Endothelial cell (in vitro differentiated cells): Measurements from ENCODE around the gene TMC1. TPM values are rescaled to one million over a fixed set of nuclear protein-coding genes. Genes with fewer than 3 reads are reported as not detected.
"Not testable (repeated sequence)": the region's sequence is repeated elsewhere in the genome, so short reads cannot be mapped to it uniquely, and the experiment has no call there.

Experiments used
- DNase-seq: peaks from one replicate; pipeline ENCODE4 v3.0.0; 2021; ENCODE audit warnings: low spot score
- H3K27ac Mint-ChIP-seq: one replicate; pipeline ENCODE4 v1.8.0; 2021; ENCODE audit warnings: mixed read lengths, inconsistent platforms; ENCODE audit not compliant: unreplicated experiment
- H3K27me3 Mint-ChIP-seq: one replicate; pipeline ENCODE4 v1.8.0; 2021; ENCODE audit warnings: mild to moderate bottlenecking, moderate library complexity, mixed read lengths, inconsistent platforms; ENCODE audit not compliant: unreplicated experiment
- H3K36me3 Mint-ChIP-seq: one replicate; pipeline ENCODE4 v1.8.0; 2021; ENCODE audit warnings: mild to moderate bottlenecking, low read depth, mixed read lengths, inconsistent platforms; ENCODE audit not compliant: unreplicated experiment
- H3K4me1 Mint-ChIP-seq: one replicate; pipeline ENCODE4 v1.8.0; 2021; ENCODE audit warnings: mild to moderate bottlenecking, mixed read lengths, inconsistent platforms; ENCODE audit not compliant: unreplicated experiment
- H3K4me3 Mint-ChIP-seq: one replicate; pipeline ENCODE4 v1.8.0; 2021; ENCODE audit warnings: mild to moderate bottlenecking, mixed read lengths, inconsistent platforms; ENCODE audit not compliant: unreplicated experiment
- H3K9me3 Mint-ChIP-seq: one replicate; pipeline ENCODE4 v1.8.0; 2021; ENCODE audit warnings: mixed read lengths, inconsistent platforms; ENCODE audit not compliant: unreplicated experiment
- total RNA-seq: library from RNA; stranded (reverse); fragmentation: NEBNext Ultra II Directional; extraction: Animal tissue kit (Norgen Biotek cat#: 25700); gene quantifications from one replicate; pipeline ENCODE4 v1.2.1, GENCODE V29; 2021; ENCODE audit not compliant: unreplicated experiment
- TF ChIP-seq, protein P1 (sequence below): fragments of 200-600 bp; sonication (generic); IDR thresholded peaks from one replicate; pipeline ENCODE4 v1.5.0; 2021; ENCODE audit warnings: antibody characterized with exemption; ENCODE audit not compliant: unreplicated experiment

The TMC1 gene
- total RNA-seq, 1 donor from 2014 or later, result not detected

DNA sequence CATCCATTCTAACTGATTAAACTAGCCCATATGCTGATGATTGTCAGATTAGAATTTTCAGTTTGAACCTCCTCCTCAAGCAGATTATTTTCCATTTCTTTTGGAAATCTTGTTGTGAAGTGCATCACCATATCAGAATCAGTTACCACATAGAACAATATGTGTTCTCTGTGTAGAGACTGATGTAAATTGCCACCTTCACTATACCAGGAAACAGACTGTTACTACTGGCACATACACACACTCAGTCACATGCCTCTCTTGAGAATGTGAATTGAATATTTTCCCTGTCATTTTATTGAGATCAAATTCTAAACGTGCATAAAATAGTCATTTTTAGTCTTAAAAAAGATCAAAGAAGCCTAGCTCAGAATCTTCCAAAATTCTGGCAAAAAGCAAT is 270.0 kb downstream of the TMC1 start:
- no peak for DNase-seq
- TF ChIP-seq, protein P1, sequence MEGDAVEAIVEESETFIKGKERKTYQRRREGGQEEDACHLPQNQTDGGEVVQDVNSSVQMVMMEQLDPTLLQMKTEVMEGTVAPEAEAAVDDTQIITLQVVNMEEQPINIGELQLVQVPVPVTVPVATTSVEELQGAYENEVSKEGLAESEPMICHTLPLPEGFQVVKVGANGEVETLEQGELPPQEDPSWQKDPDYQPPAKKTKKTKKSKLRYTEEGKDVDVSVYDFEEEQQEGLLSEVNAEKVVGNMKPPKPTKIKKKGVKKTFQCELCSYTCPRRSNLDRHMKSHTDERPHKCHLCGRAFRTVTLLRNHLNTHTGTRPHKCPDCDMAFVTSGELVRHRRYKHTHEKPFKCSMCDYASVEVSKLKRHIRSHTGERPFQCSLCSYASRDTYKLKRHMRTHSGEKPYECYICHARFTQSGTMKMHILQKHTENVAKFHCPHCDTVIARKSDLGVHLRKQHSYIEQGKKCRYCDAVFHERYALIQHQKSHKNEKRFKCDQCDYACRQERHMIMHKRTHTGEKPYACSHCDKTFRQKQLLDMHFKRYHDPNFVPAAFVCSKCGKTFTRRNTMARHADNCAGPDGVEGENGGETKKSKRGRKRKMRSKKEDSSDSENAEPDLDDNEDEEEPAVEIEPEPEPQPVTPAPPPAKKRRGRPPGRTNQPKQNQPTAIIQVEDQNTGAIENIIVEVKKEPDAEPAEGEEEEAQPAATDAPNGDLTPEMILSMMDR, result no peak
- Mint-ChIP-seq H3K27ac (no peak overlapping the region), H3K4me3 (no peak overlapping the region), H3K9me3 (no peaks in the 10 kb centered on the region), H3K4me1 (no peaks in the 10 kb centered on the region), H3K27me3 (peaks cover 2% of the 10 kb centered on the region), H3K36me3 (no peaks in the 10 kb centered on the region)

DNA sequence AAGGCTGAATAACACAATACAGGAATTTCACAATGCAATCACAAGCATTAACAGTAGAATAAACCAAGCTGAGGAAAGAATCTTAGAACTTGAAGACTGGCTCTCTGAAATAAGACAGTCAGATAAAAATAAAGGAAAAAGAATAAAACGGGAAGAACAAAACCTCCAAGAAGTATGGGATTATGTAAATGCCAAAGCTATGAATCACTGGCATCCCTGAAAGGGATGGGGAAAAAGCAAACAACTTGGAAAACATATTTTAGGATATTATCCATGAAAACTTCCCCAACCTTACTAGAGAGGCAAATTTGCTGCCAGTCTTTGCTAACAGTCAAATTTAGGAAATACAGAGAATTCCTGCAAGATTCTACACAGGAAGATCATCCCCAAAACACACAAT is 273.5 kb downstream of the TMC1 start:
- no peak for DNase-seq
- no peaks in the 10 kb centered on the region for H3K4me1 Mint-ChIP-seq
- TF ChIP-seq, protein P1, result no peak
- no peaks in the 10 kb centered on the region for H3K9me3 Mint-ChIP-seq
- H3K4me3 Mint-ChIP-seq, result no peak overlapping the region
- H3K27ac Mint-ChIP-seq, result no peak overlapping the region
- H3K36me3 Mint-ChIP-seq, result no peaks in the 10 kb centered on the region
- peaks cover 2% of the 10 kb centered on the region for H3K27me3 Mint-ChIP-seq

DNA sequence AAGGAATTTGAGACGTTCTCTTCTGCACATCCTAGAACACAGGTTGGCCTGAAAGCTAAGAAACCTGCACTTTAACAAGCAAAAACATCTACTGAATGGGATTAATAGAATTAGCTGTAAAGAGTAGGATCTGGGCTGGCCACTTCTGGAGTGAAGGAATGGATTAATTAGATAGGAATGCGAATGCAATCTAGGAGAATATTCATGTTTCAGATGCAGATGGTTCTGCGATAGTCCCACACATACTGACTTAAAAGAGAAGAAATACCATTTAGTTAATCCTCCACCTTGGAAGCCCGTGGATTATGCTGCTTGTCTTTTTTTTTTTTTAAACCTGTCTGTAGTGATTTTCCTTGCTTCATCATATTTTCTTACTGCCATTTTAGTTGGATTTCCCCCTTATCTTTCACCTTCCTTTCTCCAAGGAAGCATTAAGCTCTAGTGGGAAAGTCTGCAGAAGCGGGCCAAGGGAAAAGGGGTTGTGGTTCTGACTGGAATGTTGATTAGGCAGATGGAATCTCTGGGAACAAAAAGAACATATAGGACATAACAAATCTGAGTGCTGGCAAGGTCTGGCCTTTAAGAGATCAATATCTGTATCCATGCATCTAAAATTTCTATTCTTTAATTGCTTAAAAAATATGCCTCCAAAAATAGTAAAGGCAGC is 279.1 kb downstream of the TMC1 start:
- no peaks in the 10 kb centered on the region for H3K9me3 Mint-ChIP-seq
- no peaks in the 10 kb centered on the region for H3K36me3 Mint-ChIP-seq
- no peak for DNase-seq
- peaks cover under 1% of the 10 kb centered on the region for H3K27me3 Mint-ChIP-seq
- H3K4me3 Mint-ChIP-seq, result no peak overlapping the region
- no peaks in the 10 kb centered on the region for H3K4me1 Mint-ChIP-seq
- no peak overlapping the region for H3K27ac Mint-ChIP-seq
- TF ChIP-seq, protein P1, result no peak

DNA sequence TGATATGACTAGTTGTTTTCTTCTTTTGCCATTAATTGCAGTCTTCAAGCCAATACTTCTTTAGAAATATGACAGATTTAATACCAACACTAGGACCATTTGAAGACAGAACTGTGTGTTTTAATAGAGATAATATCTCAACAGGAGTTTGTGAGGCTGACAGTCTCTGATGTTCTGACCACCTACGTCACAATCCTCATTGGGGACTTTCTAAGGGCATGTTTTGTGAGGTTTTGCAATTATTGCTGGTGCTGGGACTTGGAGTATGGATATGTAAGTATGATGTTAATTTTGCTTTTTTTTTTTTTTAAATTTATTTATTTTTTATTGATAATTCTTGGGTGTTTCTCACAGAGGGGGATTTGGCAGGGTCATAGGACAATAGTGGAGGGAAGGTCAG is 283.8 kb downstream of the TMC1 start:
- H3K27ac Mint-ChIP-seq, result no peak overlapping the region
- no peaks in the 10 kb centered on the region for H3K27me3 Mint-ChIP-seq
- no peaks in the 10 kb centered on the region for H3K36me3 Mint-ChIP-seq
- no peaks in the 10 kb centered on the region for H3K9me3 Mint-ChIP-seq
- no peaks in the 10 kb centered on the region for H3K4me1 Mint-ChIP-seq
- no peak for DNase-seq
- no peak overlapping the region for H3K4me3 Mint-ChIP-seq
- TF ChIP-seq, protein P1, result no peak

DNA sequence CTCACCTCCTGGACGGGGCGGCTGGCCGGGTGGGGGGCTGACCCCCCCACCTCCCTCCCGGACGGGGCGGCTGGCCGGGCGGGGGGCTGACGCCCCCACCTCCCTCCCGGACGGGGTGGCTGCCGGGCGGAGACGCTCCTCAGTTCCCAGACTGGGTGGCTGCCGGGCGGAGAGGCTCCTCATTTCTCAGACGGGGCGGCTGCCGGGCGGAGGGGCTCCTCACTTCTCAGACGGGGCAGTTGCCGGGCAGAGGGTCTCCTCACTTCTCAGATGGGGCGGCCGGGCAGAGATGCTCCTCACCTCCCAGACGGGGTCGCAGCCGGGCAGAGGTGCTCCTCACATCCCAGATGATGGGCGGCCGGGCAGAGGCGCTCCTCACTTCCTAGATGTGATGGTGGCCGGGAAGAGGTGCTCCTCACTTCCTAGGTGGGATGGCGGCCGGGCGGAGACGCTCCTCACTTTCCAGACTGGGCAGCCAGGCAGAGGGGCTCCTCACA is 285.0 kb downstream of the TMC1 start:
- H3K4me1 Mint-ChIP-seq, H3K36me3 Mint-ChIP-seq, H3K27me3 Mint-ChIP-seq, DNase-seq, H3K27ac Mint-ChIP-seq, H3K4me3 Mint-ChIP-seq, H3K9me3 Mint-ChIP-seq: not testable (repeated sequence)
